GM11168 (cell line): Measurements from ENCODE around the gene SPEM1.

ENCODE experiments used
- in situ Hi-C: fragments of 300-500 bp; cut with MboI; formaldehyde crosslinking; loops from one replicate; pipeline ENCODE4 v1.12.0; 2022; ENCODE audit warnings: low sequenced_read_pairs; ENCODE audit not compliant: unreplicated experiment

Gene SPEM1, protein sequence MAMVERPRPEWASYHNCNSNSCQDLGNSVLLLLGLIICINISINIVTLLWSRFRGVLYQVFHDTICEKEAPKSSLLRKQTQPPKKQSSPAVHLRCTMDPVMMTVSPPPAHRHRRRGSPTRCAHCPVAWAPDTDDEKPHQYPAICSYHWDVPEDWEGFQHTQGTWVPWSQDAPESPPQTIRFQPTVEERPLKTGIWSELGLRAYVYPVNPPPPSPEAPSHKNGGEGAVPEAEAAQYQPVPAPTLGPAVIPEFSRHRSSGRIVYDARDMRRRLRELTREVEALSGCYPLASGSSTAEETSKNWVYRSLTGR

DNA sequence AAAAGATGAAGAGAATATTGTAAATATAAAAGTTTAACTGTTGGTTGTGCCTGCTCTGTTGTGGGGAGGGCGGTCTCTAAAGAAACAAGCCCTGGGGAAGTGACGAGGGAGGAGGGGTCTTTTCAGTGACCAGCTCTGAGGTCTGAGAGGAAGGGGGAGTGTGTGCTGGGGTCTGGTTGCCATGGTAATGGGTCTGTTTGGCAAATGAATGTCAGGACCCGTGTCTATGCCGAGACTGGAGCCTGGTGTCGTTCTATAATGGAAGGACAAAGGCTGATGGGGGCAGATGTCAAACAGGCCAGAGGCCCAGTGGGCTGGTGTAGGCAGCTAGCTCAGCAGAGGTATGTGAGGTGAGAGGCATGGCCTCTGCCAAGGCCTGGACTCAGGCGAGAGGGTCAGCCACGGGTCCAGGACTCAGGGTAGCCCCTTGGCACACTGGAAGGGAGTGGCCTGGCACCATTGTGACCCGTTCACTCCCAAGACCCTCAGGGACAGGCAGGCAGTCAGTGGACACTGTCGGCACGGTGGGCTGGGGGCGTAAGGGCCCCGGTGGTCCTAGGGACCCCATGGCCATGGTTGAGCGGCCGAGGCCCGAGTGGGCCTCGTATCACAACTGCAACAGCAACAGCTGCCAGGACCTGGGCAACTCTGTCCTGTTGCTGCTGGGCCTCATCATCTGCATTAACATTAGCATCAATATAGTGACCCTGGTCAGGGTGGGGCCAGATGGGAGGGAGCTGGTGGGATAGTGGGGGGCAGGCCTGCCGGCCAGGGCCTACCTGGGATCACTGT is at the start of gene SPEM1:
TSS of gene SPEM1 (plus strand) at position 506 of the 792 bp plus-strand sequence. CDS start at position 567, 61 bp downstream.
- in situ Hi-C loops: no loop called here

DNA sequence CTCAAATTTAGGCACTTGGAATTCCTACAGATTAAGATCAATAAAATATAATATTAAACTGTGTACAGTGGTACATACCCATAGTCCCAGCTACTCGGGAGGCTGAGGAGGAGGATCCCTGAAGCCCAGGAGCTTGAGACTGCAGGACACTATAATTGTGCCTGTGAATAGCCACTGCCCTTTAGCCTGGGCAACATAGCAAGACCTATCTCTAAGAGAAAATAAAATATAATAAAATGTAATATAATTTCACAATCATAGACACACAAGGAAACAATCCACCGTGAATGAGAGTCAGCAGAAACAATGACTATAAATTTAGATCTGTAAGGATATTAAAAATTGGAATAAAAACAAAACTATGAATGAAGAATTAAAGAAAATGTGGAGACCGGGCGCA is 49.3 kb upstream of the SPEM1 start:
- in situ Hi-C loops: no loop called here

DNA sequence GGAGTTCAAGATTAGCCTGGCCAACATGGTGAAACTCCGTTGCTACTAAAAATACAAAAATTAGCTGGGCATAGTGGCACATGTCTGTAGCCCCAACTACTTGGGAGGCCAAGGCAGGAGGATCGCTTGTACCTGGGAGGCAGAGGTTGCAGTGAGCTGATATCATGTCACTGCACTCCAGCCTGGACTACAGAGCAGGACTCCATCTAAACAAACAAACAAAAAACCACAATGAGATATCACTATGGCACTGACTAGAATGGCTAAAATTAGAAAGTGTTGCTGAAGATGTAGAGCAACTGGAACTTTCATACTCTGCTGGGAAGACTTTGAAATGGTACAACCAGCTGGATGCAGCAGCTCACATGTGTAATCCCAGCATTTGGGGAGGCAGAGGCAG is 45.8 kb upstream of the SPEM1 start:
- in situ Hi-C loops: no loop called here

DNA sequence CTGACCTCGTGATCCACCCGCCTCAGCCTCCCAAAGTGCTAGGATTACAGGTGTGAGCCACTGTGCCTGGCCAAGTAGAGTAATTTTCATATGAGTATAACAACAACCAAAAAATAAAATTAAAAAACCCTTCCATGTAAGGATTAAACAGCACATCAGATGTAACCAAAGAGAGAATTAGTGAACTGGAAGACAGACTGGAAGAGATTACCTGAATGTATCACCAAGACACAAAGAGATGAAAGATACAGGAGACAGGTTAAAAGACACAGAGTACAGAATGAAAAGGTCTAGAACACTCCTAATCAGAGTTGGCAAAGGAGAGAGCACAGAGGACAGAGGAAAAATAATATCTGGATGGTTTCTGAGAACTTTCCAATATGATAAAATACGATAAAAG is 41.0 kb upstream of the SPEM1 start:
- in situ Hi-C loops: no loop called here

DNA sequence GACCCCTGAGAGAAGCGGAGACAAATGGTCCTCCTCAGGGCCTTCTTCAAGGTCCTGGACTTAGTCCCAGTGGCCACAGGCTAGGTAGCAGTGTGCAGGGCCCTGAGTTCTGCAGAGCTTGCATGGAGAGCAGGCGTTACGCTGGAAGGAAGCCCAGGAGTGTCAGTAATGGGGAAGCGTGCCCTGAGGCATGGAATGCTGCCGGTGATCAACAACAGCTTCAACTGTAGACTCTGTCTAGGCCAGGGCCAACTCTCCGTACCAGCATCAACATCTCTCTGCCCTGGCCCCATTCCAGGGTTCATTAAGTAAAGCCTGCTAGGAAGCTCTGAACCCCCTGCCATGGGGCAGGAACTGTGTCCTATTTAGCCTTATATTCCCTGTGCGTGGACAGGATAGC is 39.8 kb upstream of the SPEM1 start:
- in situ Hi-C loops: no loop called here

DNA sequence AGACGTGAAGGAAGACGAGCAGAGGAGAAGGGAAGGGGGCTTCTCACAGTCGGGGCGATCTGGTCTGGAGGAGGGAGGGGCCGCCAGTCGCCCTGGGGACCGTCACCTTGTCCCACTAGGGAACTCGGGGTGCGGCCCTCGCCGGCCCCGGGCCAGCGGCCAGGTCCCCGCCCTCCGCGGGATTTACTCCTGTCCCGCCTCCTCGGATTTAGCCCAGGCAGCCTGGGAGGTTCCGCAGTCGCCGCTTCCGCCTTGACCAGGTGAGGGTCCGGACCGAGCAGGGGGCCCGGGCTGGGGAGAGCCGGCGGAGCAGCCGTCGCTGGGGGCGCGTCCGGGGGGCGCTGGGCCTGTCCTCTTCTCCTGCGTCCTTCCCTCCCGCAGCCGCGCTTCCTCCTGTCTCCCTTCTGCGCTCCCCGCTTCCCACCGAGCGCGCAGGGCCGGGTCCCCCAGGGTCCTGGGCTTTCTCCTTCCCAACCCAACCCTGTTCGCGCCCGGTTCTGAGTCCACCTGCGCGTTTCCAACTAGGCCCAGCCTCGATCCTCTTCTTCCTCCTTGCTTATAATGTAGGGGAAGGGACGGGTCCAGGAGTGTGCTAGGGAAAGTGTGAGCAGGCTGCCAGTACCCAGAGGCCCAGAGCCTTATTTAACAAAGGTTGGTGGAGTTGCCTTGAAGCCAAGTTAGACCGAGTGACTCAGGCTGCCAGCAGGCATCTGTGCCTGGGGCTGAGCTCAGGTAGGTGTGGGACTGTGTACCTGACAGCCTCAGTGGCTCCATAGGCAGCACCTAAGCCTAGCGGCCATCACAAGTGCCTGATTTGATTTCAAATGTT is 39.1 kb upstream of the SPEM1 start, which contains the start of gene TNK1:
TSS of gene TNK1 (plus strand) at position 235 of the 829 bp plus-strand sequence. CDS start 1,838 bp downstream, outside the sequence.
- in situ Hi-C loops: no loop called here

DNA sequence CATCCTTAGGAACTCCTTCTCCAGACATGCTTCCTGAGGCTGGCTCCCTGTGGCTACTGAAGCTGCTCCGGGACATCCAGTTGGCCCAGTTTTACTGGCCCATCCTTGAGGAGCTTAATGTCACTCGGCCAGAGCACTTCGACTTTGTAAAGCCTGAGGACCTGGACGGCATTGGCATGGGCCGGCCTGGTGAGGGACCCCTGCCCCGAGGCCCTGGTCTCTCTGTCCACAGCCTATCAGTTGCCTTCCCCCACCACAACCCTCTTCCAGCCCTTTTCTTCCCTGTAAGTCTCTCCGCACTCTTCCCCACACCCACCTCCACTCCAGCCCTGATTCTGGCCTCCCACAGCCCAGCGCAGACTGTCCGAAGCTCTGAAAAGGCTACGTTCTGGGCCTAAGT is 37.2 kb upstream of the SPEM1 start:
- in situ Hi-C loops: no loop called here

DNA sequence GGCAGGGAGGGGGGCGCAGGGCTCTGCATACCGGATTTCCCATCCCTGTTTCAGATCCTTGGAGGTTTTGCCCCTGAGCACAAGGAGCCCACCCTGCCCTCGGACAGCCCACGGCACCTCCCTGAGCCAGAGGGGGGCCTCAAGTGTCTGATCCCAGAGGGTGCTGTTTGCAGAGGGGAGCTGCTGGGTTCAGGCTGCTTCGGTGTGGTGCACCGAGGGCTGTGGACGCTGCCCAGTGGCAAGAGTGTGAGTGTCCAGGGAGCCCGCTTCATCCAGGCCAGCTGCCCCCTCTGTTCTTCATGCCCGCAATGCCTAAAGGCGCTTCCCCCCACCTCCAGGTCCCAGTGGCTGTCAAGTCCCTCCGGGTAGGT is 36.8 kb upstream of the SPEM1 start:
- in situ Hi-C loops: no loop called here

DNA sequence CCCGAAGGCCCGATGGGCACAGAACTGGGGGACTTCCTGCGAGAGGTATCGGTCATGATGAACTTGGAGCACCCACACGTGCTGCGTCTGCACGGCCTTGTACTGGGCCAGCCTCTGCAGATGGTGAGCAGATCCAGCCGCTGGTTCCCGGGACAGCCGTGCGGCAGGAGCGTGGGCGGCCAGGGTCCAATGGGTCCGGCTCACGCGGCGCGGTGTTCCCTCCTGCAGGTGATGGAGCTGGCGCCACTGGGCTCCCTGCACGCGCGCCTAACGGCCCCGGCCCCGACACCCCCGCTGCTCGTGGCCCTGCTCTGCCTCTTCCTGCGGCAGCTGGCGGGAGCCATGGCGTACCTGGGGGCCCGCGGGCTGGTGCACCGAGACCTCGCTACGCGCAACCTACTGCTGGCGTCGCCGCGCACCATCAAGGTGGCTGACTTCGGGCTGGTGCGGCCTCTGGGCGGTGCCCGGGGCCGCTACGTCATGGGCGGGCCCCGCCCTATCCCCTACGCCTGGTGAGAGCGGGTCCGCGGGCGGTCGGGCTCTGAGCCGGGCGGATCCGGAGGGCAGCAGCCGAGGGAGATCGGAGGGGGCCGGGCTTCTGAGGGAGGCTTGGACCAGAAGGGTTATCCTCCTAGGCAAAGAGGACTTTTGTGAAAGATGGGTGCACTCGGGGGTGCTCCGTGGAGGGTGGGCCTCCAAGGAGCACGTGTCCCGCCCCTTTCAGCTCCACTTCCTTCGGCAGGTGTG is 36.2 kb upstream of the SPEM1 start:
- in situ Hi-C loops: no loop called here

DNA sequence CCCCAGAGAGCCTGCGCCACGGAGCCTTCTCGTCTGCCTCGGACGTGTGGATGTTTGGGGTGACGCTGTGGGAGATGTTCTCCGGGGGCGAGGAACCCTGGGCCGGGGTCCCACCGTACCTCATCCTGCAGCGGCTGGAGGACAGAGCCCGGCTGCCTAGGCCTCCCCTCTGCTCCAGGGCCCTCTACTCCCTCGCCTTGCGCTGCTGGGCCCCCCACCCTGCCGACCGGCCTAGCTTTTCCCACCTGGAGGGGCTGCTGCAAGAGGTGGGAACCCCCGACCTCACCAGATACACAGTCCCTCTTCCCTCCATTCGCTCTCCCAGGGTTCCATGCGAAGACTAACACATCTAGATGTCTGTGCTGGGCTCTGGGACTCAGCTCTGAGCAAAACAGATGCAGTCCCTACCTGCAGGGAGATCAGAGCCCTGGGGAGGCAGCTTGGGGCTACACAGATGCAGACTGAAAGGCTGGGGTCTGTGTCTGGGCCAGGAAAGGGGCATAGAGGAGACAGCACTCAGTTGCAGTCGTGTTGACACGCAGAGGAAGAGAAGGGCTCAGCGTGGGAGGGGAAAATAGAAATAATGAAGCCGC is 35.5 kb upstream of the SPEM1 start:
- in situ Hi-C loops: no loop called here

DNA sequence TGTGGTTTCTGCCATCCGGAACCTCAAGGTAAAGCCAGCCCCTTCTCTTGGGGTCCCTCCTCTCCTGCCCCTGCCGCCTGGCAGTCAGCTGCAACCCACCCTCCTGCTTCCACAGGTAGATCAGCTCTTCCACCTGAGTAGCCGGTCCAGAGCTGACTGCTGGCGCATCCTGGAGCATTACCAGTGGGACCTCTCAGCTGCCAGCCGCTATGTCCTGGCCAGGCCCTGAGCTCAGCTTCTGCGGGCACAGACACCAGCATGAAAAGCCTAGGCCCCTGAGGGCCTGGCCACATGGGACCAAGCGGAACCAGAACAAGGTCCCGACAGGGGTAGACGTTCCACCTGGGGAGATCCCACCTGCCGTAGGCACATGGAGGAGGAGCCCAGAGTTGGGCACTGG is 31.3 kb upstream of the SPEM1 start:
- in situ Hi-C loops: no loop called here

DNA sequence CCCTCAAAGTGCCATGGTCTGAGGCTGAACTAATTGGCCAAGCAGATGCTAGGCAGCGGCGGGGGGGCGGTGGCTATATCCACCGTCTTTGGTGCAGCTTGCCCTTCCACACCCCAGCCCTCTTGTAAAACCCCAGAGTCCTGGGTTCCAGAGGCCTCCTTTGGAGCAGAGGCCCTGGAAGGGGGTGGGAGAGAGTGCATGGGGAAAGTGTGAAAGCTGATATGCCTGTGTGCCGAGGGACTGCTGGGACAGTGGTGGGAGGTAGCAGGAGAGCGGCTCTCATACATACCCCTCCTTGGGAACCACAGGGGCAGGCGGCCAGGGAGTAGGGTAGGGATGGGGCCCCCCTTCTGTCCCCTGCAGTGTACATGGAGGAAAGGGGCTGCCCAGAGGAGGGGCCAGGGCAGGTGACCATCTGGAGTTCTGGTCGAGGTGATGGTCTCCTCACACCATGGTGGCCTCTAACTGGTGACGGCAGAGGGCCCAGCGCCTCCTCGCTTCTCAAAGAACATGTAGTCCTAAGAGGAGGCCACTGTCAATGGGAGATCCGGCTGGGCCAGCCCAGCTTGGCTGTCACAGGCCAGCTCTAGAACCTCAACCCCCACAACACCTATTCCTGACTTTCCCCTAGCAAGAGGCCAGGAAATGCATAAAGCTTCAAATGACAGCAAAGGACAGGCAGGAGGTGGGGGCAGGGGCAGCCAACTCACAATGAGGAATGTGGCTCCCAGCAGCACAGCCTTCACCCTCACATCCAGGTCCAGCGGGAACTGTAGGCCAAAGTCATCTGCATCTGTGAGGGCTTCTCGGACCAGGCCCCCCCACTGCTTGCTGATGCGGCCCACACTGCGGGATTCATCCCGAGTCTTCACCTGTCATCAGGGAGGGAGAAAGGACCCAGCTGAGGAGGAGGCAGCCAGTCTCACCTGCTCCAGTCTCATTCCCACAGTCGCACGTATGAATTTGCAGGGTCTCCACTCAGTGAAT is 29.9 kb upstream of the SPEM1 start:
- in situ Hi-C loops: no loop called here

DNA sequence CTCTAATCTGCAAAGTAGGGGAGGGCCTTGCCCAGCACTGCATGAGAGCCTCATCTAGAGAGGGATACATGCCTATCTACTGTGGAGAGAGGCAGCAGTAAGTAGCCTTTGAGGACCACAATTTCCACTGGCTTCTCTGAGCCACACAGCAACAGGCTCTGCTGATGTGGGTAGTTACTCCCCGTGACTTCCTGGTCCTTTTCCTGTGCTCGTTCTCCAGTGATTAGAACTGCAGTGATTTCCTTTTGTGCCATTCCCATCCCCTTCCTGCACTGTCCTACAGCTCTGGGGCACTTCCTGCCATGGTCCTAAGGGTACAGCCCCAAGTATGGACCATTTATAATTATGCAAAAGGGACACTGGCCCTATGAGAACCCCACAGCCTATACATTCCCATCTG is 28.8 kb upstream of the SPEM1 start:
- in situ Hi-C loops: no loop called here

DNA sequence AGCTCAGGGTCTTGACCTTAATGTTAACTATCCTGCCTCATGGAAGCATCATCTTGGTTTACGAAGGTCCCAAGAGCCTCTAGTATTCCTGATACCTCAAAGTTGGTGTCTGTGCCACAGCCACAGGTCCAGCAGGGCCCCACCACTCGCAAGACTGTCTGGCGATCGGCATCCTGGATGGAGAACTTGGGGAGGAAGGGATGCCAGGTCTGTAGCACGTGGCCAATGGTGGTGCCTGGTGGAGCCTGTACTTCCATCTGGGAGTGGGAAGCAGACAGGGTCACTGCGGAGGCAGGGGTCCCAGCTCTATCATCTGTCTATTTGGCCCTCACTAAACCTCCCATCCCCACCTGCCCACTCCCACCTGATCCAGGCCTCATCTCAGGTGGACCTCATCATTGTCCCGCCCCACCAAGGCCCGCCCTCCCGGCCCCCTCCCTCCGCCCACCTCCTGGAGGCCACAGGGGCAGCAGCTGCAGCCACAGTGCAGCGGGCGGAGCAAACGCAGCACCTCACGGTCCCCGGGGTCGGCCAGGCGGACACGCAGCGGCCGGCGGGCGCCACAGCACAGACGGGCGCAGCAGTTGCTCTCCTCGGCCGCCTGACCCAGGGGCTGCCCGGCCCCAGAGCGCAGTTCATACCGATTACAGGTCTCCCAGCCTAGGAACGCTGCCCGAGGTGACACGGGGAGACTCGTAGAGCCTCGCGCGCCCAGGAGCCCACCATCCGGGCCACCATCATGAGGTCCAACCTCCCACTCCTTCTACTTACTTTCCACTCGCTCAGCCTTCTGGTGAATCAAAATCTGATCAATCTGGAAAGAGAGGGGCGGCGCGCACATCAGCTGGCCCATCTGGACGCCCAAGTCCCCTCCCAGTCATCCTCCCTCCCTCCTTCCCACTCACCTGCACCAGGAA is 27.2 kb upstream of the SPEM1 start:
- in situ Hi-C loops: no loop called here

DNA sequence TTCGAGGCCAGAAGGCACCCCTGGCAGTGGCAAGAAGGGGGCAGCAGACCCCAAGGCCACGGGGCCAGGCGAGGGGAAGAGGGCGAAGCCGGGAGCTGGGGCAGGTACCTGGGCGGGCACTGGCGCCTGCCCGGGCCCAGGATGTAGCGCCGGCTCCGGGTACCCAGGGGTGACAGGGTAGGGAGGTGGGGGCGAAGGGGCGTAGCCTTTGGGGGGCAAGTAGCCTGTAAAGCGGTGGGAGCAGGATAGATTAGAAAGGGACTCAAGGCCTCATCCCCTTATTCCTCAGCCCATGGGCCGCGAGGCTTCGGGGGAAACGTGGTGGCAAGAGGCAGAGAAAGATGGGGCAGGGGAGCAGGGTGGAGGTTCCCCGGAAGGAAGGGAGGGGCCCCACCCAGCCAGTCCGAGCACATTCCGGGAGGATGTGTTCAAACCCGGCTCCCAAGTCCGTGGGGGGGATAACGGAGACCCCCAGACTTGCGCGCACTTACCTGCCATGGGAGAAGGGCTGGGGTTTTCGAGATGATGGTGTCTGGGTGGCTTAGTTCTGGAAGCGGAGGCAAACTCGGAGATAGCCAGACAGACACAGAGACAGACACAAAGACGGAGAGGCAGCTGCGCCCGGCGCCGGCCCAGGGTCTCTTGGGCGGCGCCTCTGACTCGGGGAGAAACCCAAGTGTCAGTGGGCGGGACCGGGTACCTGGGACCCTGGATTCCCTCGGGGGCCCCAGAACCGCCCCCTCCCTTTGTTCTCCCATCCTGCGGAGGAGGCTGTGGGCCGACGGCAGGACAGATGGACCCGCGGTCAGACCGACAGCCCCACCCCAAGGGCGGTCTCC is 26.3 kb upstream of the SPEM1 start:
- in situ Hi-C loops: no loop called here

DNA sequence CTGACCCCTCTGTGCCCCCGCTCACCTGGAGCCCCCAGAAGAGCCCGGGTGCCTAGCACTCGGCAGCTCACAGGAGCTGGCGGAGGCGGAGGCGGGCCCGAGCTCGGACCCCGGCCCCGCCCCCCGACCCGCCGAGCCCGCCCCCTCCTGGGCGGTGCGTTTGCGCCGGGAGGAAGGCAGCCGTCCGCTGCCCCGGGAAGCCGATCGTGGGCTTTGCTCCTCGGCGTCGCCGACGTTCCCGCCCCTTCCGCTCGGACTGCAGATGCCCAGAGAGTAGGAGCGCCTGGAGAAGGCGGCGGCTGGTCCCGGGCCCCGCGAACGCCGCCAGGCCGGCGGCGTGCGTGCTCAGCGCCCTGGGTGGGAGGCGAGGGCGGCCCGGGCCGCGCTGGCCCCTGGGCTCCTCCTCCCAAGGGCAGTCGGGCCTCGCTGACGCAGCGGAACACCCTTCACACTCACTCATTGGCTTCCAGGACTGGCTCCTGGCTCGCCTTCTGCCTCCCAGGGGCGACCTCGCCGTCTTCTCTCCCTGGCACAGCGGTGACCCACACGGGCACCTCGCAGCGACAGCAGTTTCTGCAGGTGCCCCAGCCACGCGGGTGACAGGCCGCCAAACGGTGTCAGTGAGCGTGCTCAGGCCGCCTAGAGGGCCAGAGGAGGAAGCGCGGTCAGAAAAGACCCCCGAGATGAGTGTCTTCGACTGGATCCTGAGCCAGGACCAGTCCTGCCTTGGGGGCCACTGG is 25.5 kb upstream of the SPEM1 start, which contains the start of gene PLSCR3:
TSS of gene PLSCR3 (minus strand) at position 74 of the 740 bp plus-strand sequence. CDS start 415 bp downstream, outside the sequence.
- in situ Hi-C loops: no loop called here
